ENCODE data around the gene EP400.

DNA sequence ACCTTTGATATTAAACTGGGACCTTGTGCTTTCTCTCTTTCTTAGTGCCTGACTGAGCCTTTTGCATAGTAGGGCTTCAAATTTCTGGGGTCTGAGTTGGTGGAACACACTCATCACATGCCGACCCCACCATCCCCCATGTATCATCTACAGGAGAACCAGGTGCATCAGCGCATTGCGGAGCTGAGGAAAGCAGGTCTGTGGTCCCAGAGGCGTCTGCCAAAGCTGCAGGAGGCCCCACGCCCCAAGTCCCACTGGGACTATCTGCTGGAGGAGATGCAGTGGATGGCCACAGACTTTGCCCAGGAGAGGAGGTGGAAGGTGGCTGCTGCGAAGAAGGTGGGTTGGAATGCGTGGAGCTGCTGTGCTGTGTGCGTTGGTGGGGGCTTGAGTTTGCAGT is 37.8 kb downstream of the EP400 start:
- TF ChIP-seq, protein P1, sequence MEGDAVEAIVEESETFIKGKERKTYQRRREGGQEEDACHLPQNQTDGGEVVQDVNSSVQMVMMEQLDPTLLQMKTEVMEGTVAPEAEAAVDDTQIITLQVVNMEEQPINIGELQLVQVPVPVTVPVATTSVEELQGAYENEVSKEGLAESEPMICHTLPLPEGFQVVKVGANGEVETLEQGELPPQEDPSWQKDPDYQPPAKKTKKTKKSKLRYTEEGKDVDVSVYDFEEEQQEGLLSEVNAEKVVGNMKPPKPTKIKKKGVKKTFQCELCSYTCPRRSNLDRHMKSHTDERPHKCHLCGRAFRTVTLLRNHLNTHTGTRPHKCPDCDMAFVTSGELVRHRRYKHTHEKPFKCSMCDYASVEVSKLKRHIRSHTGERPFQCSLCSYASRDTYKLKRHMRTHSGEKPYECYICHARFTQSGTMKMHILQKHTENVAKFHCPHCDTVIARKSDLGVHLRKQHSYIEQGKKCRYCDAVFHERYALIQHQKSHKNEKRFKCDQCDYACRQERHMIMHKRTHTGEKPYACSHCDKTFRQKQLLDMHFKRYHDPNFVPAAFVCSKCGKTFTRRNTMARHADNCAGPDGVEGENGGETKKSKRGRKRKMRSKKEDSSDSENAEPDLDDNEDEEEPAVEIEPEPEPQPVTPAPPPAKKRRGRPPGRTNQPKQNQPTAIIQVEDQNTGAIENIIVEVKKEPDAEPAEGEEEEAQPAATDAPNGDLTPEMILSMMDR (IDR thresholded peaks at IDR 0.05; ENCODE audit: insufficient read depth, low read length, poor library complexity, severe bottlenecking): no peak
- TF ChIP-seq EZH2phosphoT487 (conservative IDR thresholded peaks at IDR 0.05; ENCODE audit: low read length): no peak
